GM23338 (cell line): ENCODE data around the gene SNTG2. TPM values are rescaled to one million over a fixed set of nuclear protein-coding genes. Genes with fewer than 3 reads are reported as not detected.

Experiments
- ATAC-seq: fragments of 200-7000 bp; cut with Tn5 transposase; 3 replicates; pipeline ENCODE4 v1.9.1; 2020
- DNase-seq: peaks from one replicate; pipeline ENCODE4 v3.0.0-alpha.2; 2015; ENCODE audit warnings: low spot score
- H2AFZ ChIP-seq: fragments of 200-600 bp; sonication (generic); 2 replicates; pipeline ENCODE4 v1.8.0; 2016; ENCODE audit warnings: antibody characterized with exemption, mild to moderate bottlenecking, moderate library complexity
- H3F3A ChIP-seq: fragments of 200-600 bp; sonication (generic); replicated peaks from 2 replicates; pipeline ENCODE4 v1.8.0; 2017; ENCODE audit warnings: antibody characterized with exemption, mixed run types, low read depth
- H3K27ac ChIP-seq: fragments of 200-600 bp; sonication (generic); 2 replicates; pipeline ENCODE4 v1.6.1; 2016; ENCODE audit warnings: low read depth
- H3K27me3 ChIP-seq: fragments of 200-600 bp; sonication (generic); 2 replicates; pipeline ENCODE4 v1.8.0; 2016; ENCODE audit warnings: mild to moderate bottlenecking, mixed run types, moderate library complexity; ENCODE audit not compliant: insufficient read depth
- H3K36me3 ChIP-seq: fragments of 200-600 bp; sonication (generic); 2 replicates; pipeline ENCODE4 v1.8.0; 2016; ENCODE audit warnings: mild to moderate bottlenecking; ENCODE audit not compliant: insufficient read depth
- H3K4me1 ChIP-seq: fragments of 200-600 bp; sonication (generic); 2 replicates; pipeline ENCODE4 v1.8.0; 2016; ENCODE audit warnings: mild to moderate bottlenecking, moderate library complexity; ENCODE audit not compliant: insufficient read depth
- H3K4me2 ChIP-seq: fragments of 200-600 bp; sonication (generic); 2 replicates; pipeline ENCODE4 v1.7.1; 2017; ENCODE audit warnings: mixed run types
- H3K4me3 ChIP-seq: fragments of 200-600 bp; sonication (generic); 2 replicates; pipeline ENCODE4 v1.6.1; 2016; ENCODE audit warnings: mixed run types
- H3K79me2 ChIP-seq: fragments of 200-600 bp; sonication (generic); replicated peaks from 2 replicates; pipeline ENCODE4 v1.8.0; 2017; ENCODE audit warnings: mild to moderate bottlenecking; ENCODE audit not compliant: insufficient read depth
- H3K9me2 ChIP-seq: fragments of 200-600 bp; sonication (generic); 2 replicates; pipeline ENCODE4 v1.8.0; 2017; ENCODE audit not compliant: insufficient read depth
- H4K20me1 ChIP-seq: fragments of 200-600 bp; sonication (generic); replicated peaks from 2 replicates; pipeline ENCODE4 v1.8.0; 2017; ENCODE audit warnings: mild to moderate bottlenecking; ENCODE audit not compliant: insufficient read depth
- H3K27ac Mint-ChIP-seq: 2 replicates; pipeline ENCODE4 v1.8.0; 2020; ENCODE audit warnings: inconsistent platforms, mild to moderate bottlenecking, moderate library complexity, mixed read lengths
- H3K27me3 Mint-ChIP-seq: 3 replicates; pipeline ENCODE4 v1.8.0; 2022; ENCODE audit warnings: low read depth, mild to moderate bottlenecking, moderate library complexity, mixed read lengths, inconsistent platforms; ENCODE audit not compliant: insufficient read depth, poor library complexity
- H3K36me3 Mint-ChIP-seq: 3 replicates; pipeline ENCODE4 v1.8.0; 2021; ENCODE audit warnings: low read depth, mild to moderate bottlenecking, inconsistent platforms, moderate library complexity, mixed read lengths
- H3K4me1 Mint-ChIP-seq: 3 replicates; pipeline ENCODE4 v1.8.0; 2020; ENCODE audit warnings: mild to moderate bottlenecking, inconsistent platforms, mixed read lengths
- H3K4me3 Mint-ChIP-seq: 3 replicates; pipeline ENCODE4 v1.8.0; 2021; ENCODE audit warnings: moderate library complexity, mild to moderate bottlenecking, inconsistent platforms, mixed read lengths
- H3K9me3 Mint-ChIP-seq: 3 replicates; pipeline ENCODE4 v1.8.0; 2020; ENCODE audit warnings: moderate library complexity, mild to moderate bottlenecking, inconsistent platforms, mixed read lengths
- CREB1 ChIP-seq: fragments of 250-450 bp; sonication (Bioruptor Pico); IDR thresholded peaks from 2 replicates; pipeline ENCODE4 v1.5.0; 2020; ENCODE audit warnings: low read depth, mild to moderate bottlenecking, moderate library complexity
- CTCF ChIP-seq, 2 experiments: fragments of 200-600 bp in 1 of 2; sonication (generic) in 1 of 2; conservative IDR thresholded peaks; 2 replicates each; pipeline versions ENCODE4 v1.5.1 to v1.6.1; 2016 to 2017; ENCODE audit warnings: antibody characterized with exemption in 2 of 2, low read depth in 2 of 2, mild to moderate bottlenecking in 2 of 2, moderate library complexity in 1 of 2
- ETS1 ChIP-seq: IDR thresholded peaks from 2 replicates; pipeline ENCODE4 v1.6.1; 2016; ENCODE audit warnings: antibody characterized with exemption
- EZH2 ChIP-seq: fragments of 200-600 bp; sonication (generic); IDR thresholded peaks from one replicate; pipeline ENCODE4 v1.8.0; 2017; ENCODE audit warnings: antibody characterized with exemption, mild to moderate bottlenecking, low read depth; ENCODE audit not compliant: unreplicated experiment
- EZH2phosphoT487 ChIP-seq: fragments of 200-600 bp; sonication (generic); IDR thresholded peaks from one replicate; pipeline ENCODE4 v1.8.1; 2018; ENCODE audit warnings: antibody characterized with exemption; ENCODE audit not compliant: unreplicated experiment
- JUNB ChIP-seq: IDR thresholded peaks from one replicate; pipeline ENCODE4 v1.6.1; 2016; ENCODE audit warnings: antibody characterized with exemption; ENCODE audit not compliant: unreplicated experiment
- POLR2AphosphoS5 ChIP-seq: IDR thresholded peaks from 2 replicates; pipeline ENCODE4 v1.6.1; 2016; ENCODE audit warnings: antibody characterized with exemption, low read depth
- REST ChIP-seq: IDR thresholded peaks from one replicate; pipeline ENCODE4 v1.6.1; 2018; ENCODE audit warnings: antibody characterized with exemption; ENCODE audit not compliant: unreplicated experiment
- STAT1 ChIP-seq: IDR thresholded peaks from one replicate; pipeline ENCODE4 v1.6.1; 2016; ENCODE audit warnings: antibody characterized with exemption; ENCODE audit not compliant: unreplicated experiment
- ZNF114 ChIP-seq: fragments of 250-450 bp; sonication (Bioruptor Pico); IDR thresholded peaks from 2 replicates; pipeline ENCODE4 v1.5.0; 2020; ENCODE audit warnings: mild to moderate bottlenecking, moderate library complexity
- ZNF331 ChIP-seq: fragments of 250-450 bp; sonication (Bioruptor Pico); IDR thresholded peaks from 2 replicates; pipeline ENCODE4 v1.5.0; 2020; ENCODE audit warnings: low read depth, mild to moderate bottlenecking, moderate library complexity
- polyA plus RNA-seq: library from polyadenylated mRNA; unstranded; fragments of >200 nt; fragmentation: Nextera tagmentation; extraction: Ambion mirVana; gene quantifications from 2 replicates; pipeline ENCODE4 v1.2.1, GENCODE V29; 2016
- total RNA-seq: library from RNA; depleted of rRNA; stranded (reverse); fragments of >200 nt; shearing (Covaris generic); gene quantifications from 2 replicates; pipeline ENCODE4 v1.2.3, GENCODE V29; 2014

The SNTG2 gene
- total and polyA plus RNA-seq, 2 experiments from 2014 or later, result 27.5 to 60.4 TPM

- Histone ChIP-seq H3K27ac (no peak overlapping the region), H3K4me3 (no peak overlapping the region), H3K9me2 (no peaks in the 10 kb centered on the region), H3K27me3 (no peaks in the 10 kb centered on the region), H2AFZ (no peak overlapping the region), H4K20me1 (peaks cover 3% of the 10 kb centered on the region), H3K4me2 (no peak overlapping the region), H3F3A (no peaks in the 10 kb centered on the region), H3K4me1 (no peaks in the 10 kb centered on the region), H3K36me3 (peaks cover 5% of the 10 kb centered on the region; the same call in 1 of the 2 replicates), H3K79me2 (no peaks in the 10 kb centered on the region)
- Mint-ChIP-seq H3K4me3 (no peak overlapping the region), H3K36me3 (peaks cover 36% of the 10 kb centered on the region), H3K27ac (no peak overlapping the region), H3K4me1 (no peaks in the 10 kb centered on the region), H3K9me3 (peaks cover 11% of the 10 kb centered on the region; the same call in 2 of the 3 replicates), H3K27me3 (no peaks in the 10 kb centered on the region)
- DNase-seq (no peak), ATAC-seq (no peak)
- TF ChIP-seq REST (no peak), CTCF (conservative IDR thresholded peaks at IDR 0.05; ENCODE audit: low read depth in 2 of 2) (no peak), JUNB (no peak), ZNF114 (CRISPR knock-in tag) (no peak)
Measured at GRCh38 chr2:1207962-1208510, 257.4 kb downstream of the SNTG2 start.

GRCh38 chr2:1208522-1208921 is 257.9 kb downstream of the SNTG2 start:
- H3K9me2 ChIP-seq, result no peaks in the 10 kb centered on the region
- H4K20me1 ChIP-seq, result peaks cover 3% of the 10 kb centered on the region
- H3K36me3 ChIP-seq, result peaks cover 9% of the 10 kb centered on the region

More at GRCh38 chr2:1208522-1208921, 257.9 kb downstream of the SNTG2 start:
- no peak overlapping the region for H3K4me2 ChIP-seq
- H3F3A ChIP-seq, result no peaks in the 10 kb centered on the region
- no peaks in the 10 kb centered on the region for H3K27me3 ChIP-seq
- no peak overlapping the region for H2AFZ ChIP-seq
- Mint-ChIP-seq H3K27ac (0 out of 2 replicates have a peak overlapping the region, but pooled peaks have one; percentile 4), H3K4me3 (no peak overlapping the region), H3K4me1 (no peaks in the 10 kb centered on the region), H3K9me3 (peaks cover 14% of the 10 kb centered on the region; the same call in 2 of the 3 replicates), H3K36me3 (peaks cover 40% of the 10 kb centered on the region), H3K27me3 (no peaks in the 10 kb centered on the region)
- H3K79me2 ChIP-seq, result no peaks in the 10 kb centered on the region
- no peaks in the 10 kb centered on the region for H3K4me1 ChIP-seq
- DNase-seq (no peak), ATAC-seq (no peak)
- H3K4me3 ChIP-seq, result no peak overlapping the region
- TF ChIP-seq POLR2AphosphoS5 (no peak), ETS1 (no peak), STAT1 (no peak), EZH2 (no peak), ZNF331 (CRISPR knock-in tag) (no peak), ZNF114 (CRISPR knock-in tag) (no peak), EZH2phosphoT487 (no peak), CREB1 (CRISPR knock-in tag) (no peak)
- no peak overlapping the region for H3K27ac ChIP-seq
